Gastroesophageal sphincter (tissue), 3 donors: ENCODE measurements around the gene CCDC3.

Experiments used
- CTCF ChIP-seq, 4 experiments: fragments of 200-600 bp in 2 of 4; fragments of 450-650 bp in 2 of 4; sonication (generic) in 1 of 4; IDR thresholded peaks; one replicate each; pipeline ENCODE4 v1.5.1; 2017 to 2019; ENCODE audit warnings: antibody characterized with exemption in 4 of 4, mild to moderate bottlenecking in 2 of 4, moderate library complexity in 2 of 4
- POLR2AphosphoS5 ChIP-seq: sonication (generic); formaldehyde crosslinking; IDR thresholded peaks from one replicate; pipeline ENCODE4 v1.6.1; 2017; ENCODE audit warnings: antibody characterized with exemption

GRCh38 chr10:12909836-12910185 lies 91.7 kb downstream of the CCDC3 start:
- no peak for TF ChIP-seq CTCF (IDR thresholded peaks at IDR 0.05)
- peak; percentile 17 for TF ChIP-seq POLR2AphosphoS5
